ENCODE results near the gene ARL14.
"Not testable (repeated sequence)": the region's sequence is repeated elsewhere in the genome, so short reads cannot be mapped to it uniquely, and the experiment has no call there.

Gene ARL14

DNA sequence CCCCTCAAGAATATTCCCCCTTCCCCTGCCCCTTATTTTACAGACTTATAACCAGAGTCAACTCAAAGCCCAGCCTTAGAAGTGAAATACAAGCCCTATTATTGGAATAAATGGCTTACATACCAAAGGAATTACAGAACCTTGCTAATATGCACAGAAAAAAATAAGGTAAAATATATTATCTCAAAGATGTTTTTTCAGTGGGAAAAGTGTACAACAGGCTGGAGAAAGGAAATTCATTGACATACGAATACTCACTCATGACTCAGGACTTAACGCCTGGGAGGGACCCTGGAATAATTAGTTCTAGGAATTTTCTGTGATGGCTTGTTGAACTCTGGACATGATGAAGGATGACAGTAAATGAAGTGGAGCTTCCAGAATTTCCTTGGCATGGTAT, 27.0 kb downstream of the ARL14 start:
- H3K9me3 ChIP-seq (ENCODE audit: insufficient read depth, low read length), result no peaks in the 10 kb centered on the region
- no peak overlapping the region for H3K27ac ChIP-seq (ENCODE audit: low read depth, low read length)
- H3K27me3 ChIP-seq (ENCODE audit: low read length), result no peaks in the 10 kb centered on the region
- no peaks in the 10 kb centered on the region for H3F3A ChIP-seq (ENCODE audit: insufficient read depth)
- no peak overlapping the region for H3K4me2 ChIP-seq (ENCODE audit: low read depth, low read length, poor library complexity, severe bottlenecking)
- TF ChIP-seq EZH2phosphoT487 (conservative IDR thresholded peaks at IDR 0.05; ENCODE audit: low read length), result no peak
- TF ChIP-seq, protein P1, sequence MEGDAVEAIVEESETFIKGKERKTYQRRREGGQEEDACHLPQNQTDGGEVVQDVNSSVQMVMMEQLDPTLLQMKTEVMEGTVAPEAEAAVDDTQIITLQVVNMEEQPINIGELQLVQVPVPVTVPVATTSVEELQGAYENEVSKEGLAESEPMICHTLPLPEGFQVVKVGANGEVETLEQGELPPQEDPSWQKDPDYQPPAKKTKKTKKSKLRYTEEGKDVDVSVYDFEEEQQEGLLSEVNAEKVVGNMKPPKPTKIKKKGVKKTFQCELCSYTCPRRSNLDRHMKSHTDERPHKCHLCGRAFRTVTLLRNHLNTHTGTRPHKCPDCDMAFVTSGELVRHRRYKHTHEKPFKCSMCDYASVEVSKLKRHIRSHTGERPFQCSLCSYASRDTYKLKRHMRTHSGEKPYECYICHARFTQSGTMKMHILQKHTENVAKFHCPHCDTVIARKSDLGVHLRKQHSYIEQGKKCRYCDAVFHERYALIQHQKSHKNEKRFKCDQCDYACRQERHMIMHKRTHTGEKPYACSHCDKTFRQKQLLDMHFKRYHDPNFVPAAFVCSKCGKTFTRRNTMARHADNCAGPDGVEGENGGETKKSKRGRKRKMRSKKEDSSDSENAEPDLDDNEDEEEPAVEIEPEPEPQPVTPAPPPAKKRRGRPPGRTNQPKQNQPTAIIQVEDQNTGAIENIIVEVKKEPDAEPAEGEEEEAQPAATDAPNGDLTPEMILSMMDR (IDR thresholded peaks at IDR 0.05; ENCODE audit: insufficient read depth, low read length, poor library complexity, severe bottlenecking), result no peak
- no peaks in the 10 kb centered on the region for H3K36me3 ChIP-seq (ENCODE audit: low read length)
- no peak overlapping the region for H3K4me3 ChIP-seq (ENCODE audit: insufficient read depth, low read length, poor library complexity, severe bottlenecking)
- no peaks in the 10 kb centered on the region for H3K9me2 ChIP-seq (replicated peaks; ENCODE audit: insufficient read depth, low read length)
- no peaks in the 10 kb centered on the region for H4K20me1 ChIP-seq (ENCODE audit: low read depth, low read length)
- H3K9ac ChIP-seq (ENCODE audit: low read length), result no peak overlapping the region
- no peak overlapping the region for H2AFZ ChIP-seq (ENCODE audit: low read depth, low read length, severe bottlenecking)
- no peaks in the 10 kb centered on the region for H3K79me2 ChIP-seq (ENCODE audit: insufficient read depth, low read length)

DNA sequence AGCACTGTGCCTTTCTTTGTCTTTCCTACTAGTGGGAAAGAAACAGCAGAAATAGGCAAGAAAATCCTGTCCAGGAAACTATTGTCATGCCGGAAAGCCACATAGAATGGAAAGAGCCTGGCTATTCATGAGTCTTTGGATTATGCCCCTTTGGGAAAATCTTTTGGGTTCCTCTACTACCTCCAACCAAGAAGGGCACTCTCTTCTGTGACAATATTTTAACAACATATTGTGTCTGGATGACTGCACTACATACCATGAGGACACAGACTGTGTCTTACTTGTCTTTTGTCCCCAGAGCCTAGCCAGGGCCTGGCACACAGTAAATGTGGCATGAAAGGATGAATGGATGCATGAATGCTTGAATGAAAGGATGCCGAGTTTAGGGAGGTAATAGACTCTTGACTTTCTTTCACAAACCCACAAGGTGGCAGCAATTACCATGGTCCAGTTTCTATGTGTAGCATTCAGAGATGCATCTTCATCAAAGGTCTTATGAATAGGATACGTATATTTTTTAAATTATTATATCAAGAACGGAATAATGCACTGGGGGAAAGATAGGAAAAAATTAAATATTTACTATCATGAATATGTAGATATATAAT, 30.3 kb downstream of the ARL14 start:
- Histone ChIP-seq H3K27ac (ENCODE audit: low read depth, low read length) (no peak overlapping the region), H3F3A (ENCODE audit: insufficient read depth) (no peaks in the 10 kb centered on the region), H3K9ac (ENCODE audit: low read length) (no peak overlapping the region), H3K9me2 (replicated peaks; ENCODE audit: insufficient read depth, low read length) (no peaks in the 10 kb centered on the region), H4K20me1 (ENCODE audit: low read depth, low read length) (no peaks in the 10 kb centered on the region), H2AFZ (ENCODE audit: low read depth, low read length, severe bottlenecking) (no peak overlapping the region), H3K9me3 (ENCODE audit: insufficient read depth, low read length) (no peaks in the 10 kb centered on the region), H3K4me2 (ENCODE audit: low read depth, low read length, poor library complexity, severe bottlenecking) (no peak overlapping the region), H3K36me3 (ENCODE audit: low read length) (no peaks in the 10 kb centered on the region), H3K27me3 (ENCODE audit: low read length) (no peaks in the 10 kb centered on the region), H3K79me2 (ENCODE audit: insufficient read depth, low read length) (no peaks in the 10 kb centered on the region), H3K4me3 (ENCODE audit: insufficient read depth, low read length, poor library complexity, severe bottlenecking) (no peak overlapping the region)
- TF ChIP-seq, protein P1 (IDR thresholded peaks at IDR 0.05; ENCODE audit: insufficient read depth, low read length, poor library complexity, severe bottlenecking), result peak; percentile 44
- TF ChIP-seq EZH2phosphoT487 (conservative IDR thresholded peaks at IDR 0.05; ENCODE audit: low read length), result no peak

DNA sequence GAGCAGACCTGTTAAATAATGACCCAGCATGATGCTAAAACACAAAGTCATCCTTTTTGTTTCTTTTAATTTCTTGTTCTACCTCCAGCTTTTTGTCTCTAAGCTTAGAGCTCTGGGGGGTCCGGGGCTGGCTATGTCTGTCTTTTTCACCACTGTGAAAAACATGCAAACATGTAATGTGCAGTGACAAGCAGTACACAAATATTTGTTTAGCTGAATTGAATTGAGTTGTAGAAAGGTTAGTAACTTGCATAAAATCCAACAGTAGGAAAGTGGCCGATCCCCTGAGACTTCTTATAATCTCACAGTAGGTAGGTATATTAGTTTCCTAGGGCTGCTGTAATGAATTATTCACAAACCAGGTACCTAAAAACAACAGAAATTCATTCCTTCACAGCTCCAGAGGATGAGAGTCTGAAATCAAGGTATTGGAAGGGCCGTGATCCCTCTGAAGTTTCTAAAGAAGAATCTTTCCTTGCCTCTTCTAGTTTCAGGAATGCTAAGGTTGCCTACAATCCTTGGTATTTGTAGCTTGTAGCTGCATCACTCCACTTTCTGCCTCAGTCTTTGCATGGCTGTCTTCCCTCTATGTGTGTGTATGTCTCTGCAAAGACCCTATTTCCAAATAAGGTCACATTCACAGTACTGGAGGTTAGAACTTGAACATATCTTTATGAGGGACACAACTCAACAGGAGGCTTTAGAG, 32.7 kb downstream of the ARL14 start:
- Histone ChIP-seq H3K4me3 (ENCODE audit: insufficient read depth, low read length, poor library complexity, severe bottlenecking) (no peak overlapping the region), H3K9me2 (replicated peaks; ENCODE audit: insufficient read depth, low read length) (no peaks in the 10 kb centered on the region), H3K4me2 (ENCODE audit: low read depth, low read length, poor library complexity, severe bottlenecking) (no peak overlapping the region), H3K9me3 (ENCODE audit: insufficient read depth, low read length) (no peaks in the 10 kb centered on the region), H3K79me2 (ENCODE audit: insufficient read depth, low read length) (no peaks in the 10 kb centered on the region), H3K27me3 (ENCODE audit: low read length) (no peaks in the 10 kb centered on the region), H3K9ac (ENCODE audit: low read length) (no peak overlapping the region), H3K27ac (ENCODE audit: low read depth, low read length) (no peak overlapping the region), H3K36me3 (ENCODE audit: low read length) (no peaks in the 10 kb centered on the region), H4K20me1 (ENCODE audit: low read depth, low read length) (no peaks in the 10 kb centered on the region), H3F3A (ENCODE audit: insufficient read depth) (no peaks in the 10 kb centered on the region), H2AFZ (ENCODE audit: low read depth, low read length, severe bottlenecking) (no peak overlapping the region)
- no peak for TF ChIP-seq EZH2phosphoT487 (conservative IDR thresholded peaks at IDR 0.05; ENCODE audit: low read length)
- TF ChIP-seq, protein P1 (IDR thresholded peaks at IDR 0.05; ENCODE audit: insufficient read depth, low read length, poor library complexity, severe bottlenecking), result no peak

DNA sequence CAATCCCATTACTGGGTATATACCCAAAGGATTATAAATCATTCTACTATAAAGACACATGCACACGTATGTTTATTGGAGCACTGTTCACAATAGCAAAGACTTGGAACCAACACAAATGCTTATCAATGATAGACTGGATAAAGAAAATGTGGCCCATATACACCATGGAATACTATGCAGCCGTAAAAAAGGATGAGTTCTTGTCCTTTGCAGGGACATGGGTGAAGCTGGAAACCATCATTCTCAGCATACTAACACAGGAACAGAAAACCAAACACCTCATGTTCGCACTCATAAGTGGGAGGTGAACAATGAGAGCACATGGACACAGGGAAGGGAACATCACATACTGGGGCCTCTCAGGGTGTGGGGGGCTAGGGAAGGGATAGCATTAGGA, 36.2 kb downstream of the ARL14 start:
- H3K27ac ChIP-seq (ENCODE audit: low read depth, low read length); H2AFZ ChIP-seq (ENCODE audit: low read depth, low read length, severe bottlenecking); H4K20me1 ChIP-seq (ENCODE audit: low read depth, low read length); H3K4me3 ChIP-seq (ENCODE audit: insufficient read depth, low read length, poor library complexity, severe bottlenecking); H3K79me2 ChIP-seq (ENCODE audit: insufficient read depth, low read length); H3F3A ChIP-seq (ENCODE audit: insufficient read depth); H3K9me3 ChIP-seq (ENCODE audit: insufficient read depth, low read length); H3K36me3 ChIP-seq (ENCODE audit: low read length); H3K9me2 ChIP-seq (replicated peaks; ENCODE audit: insufficient read depth, low read length); H3K27me3 ChIP-seq (ENCODE audit: low read length); H3K9ac ChIP-seq (ENCODE audit: low read length); H3K4me2 ChIP-seq (ENCODE audit: low read depth, low read length, poor library complexity, severe bottlenecking): not testable (repeated sequence)

Data from SU-DHL-6 (cell line).